MM.1S (cell line): ENCODE data around the gene GTPBP3.

ENCODE experiments used
- DNase-seq: peaks from one replicate; pipeline ENCODE4 v3.0.0-alpha.2; 2015
- H2AFZ ChIP-seq: fragments of 300-600 bp; sonication (generic); 2 replicates; pipeline ENCODE4 v1.6.0; 2016; ENCODE audit warnings: antibody characterized with exemption, low read length
- H3F3A ChIP-seq: fragments of 300-600 bp; sonication (generic); 2 replicates; pipeline ENCODE4 v1.6.1; 2016; ENCODE audit warnings: mild to moderate bottlenecking, antibody characterized with exemption, low read length, moderate library complexity, mixed read lengths; ENCODE audit not compliant: insufficient read depth
- H3K27ac ChIP-seq: fragments of 300-600 bp; sonication (generic); 2 replicates; pipeline ENCODE4 v1.5.1; 2016; ENCODE audit warnings: mild to moderate bottlenecking, low read length
- H3K27me3 ChIP-seq: fragments of 300-600 bp; sonication (generic); replicated peaks from 2 replicates; pipeline ENCODE4 v1.6.0; 2016; ENCODE audit warnings: low read length; ENCODE audit not compliant: insufficient read depth
- H3K36me3 ChIP-seq: fragments of 300-600 bp; sonication (generic); replicated peaks from 2 replicates; pipeline ENCODE4 v1.6.1; 2016; ENCODE audit warnings: mild to moderate bottlenecking, low read length, mixed read lengths; ENCODE audit not compliant: insufficient read depth
- H3K4me1 ChIP-seq: fragments of 300-600 bp; sonication (generic); 2 replicates; pipeline ENCODE4 v1.6.1; 2016; ENCODE audit warnings: low read length, mixed read lengths
- H3K4me2 ChIP-seq: fragments of 300-600 bp; sonication (generic); 2 replicates; pipeline ENCODE4 v1.6.0; 2016; ENCODE audit warnings: low read depth, low read length
- H3K4me3 ChIP-seq: fragments of 300-600 bp; sonication (generic); 2 replicates; pipeline ENCODE4 v1.5.1; 2016; ENCODE audit warnings: low read length, mixed read lengths
- H3K79me2 ChIP-seq: fragments of 300-600 bp; sonication (generic); 2 replicates; pipeline ENCODE4 v1.6.1; 2016; ENCODE audit warnings: mixed run types, low read length, mixed read lengths
- H3K9ac ChIP-seq: fragments of 300-600 bp; sonication (generic); 2 replicates; pipeline ENCODE4 v1.6.1; 2016; ENCODE audit warnings: low read length, mixed read lengths
- H3K9me2 ChIP-seq: fragments of 300-600 bp; sonication (generic); replicated peaks from 2 replicates; pipeline ENCODE4 v1.6.1; 2016; ENCODE audit warnings: mild to moderate bottlenecking, low read length, mixed read lengths; ENCODE audit not compliant: insufficient read depth
- H3K9me3 ChIP-seq: fragments of 300-600 bp; sonication (generic); replicated peaks from 2 replicates; pipeline ENCODE4 v1.6.1; 2016; ENCODE audit warnings: mild to moderate bottlenecking, low read length, mixed read lengths; ENCODE audit not compliant: insufficient read depth
- H4K20me1 ChIP-seq: fragments of 300-600 bp; sonication (generic); 2 replicates; pipeline ENCODE4 v1.6.1; 2016; ENCODE audit warnings: mild to moderate bottlenecking, low read length, moderate library complexity, mixed read lengths; ENCODE audit not compliant: insufficient read depth
- EZH2 ChIP-seq: fragments of 300-600 bp; sonication (generic); optimal IDR thresholded peaks from 2 replicates; pipeline ENCODE3; 2017; ENCODE audit warnings: low read depth, mild to moderate bottlenecking, antibody characterized with exemption, low read length, mixed read lengths
- EZH2phosphoT487 ChIP-seq: fragments of 300-600 bp; sonication (generic); IDR thresholded peaks from 2 replicates; pipeline ENCODE4 v1.6.1; 2018; ENCODE audit warnings: antibody characterized with exemption, low read length
- TF ChIP-seq, protein P1 (sequence below): fragments of 300-600 bp; sonication (generic); IDR thresholded peaks from 2 replicates; pipeline ENCODE4 v1.5.1; 2016; ENCODE audit warnings: antibody characterized with exemption, low read length, mixed read lengths

The GTPBP3 gene

DNA sequence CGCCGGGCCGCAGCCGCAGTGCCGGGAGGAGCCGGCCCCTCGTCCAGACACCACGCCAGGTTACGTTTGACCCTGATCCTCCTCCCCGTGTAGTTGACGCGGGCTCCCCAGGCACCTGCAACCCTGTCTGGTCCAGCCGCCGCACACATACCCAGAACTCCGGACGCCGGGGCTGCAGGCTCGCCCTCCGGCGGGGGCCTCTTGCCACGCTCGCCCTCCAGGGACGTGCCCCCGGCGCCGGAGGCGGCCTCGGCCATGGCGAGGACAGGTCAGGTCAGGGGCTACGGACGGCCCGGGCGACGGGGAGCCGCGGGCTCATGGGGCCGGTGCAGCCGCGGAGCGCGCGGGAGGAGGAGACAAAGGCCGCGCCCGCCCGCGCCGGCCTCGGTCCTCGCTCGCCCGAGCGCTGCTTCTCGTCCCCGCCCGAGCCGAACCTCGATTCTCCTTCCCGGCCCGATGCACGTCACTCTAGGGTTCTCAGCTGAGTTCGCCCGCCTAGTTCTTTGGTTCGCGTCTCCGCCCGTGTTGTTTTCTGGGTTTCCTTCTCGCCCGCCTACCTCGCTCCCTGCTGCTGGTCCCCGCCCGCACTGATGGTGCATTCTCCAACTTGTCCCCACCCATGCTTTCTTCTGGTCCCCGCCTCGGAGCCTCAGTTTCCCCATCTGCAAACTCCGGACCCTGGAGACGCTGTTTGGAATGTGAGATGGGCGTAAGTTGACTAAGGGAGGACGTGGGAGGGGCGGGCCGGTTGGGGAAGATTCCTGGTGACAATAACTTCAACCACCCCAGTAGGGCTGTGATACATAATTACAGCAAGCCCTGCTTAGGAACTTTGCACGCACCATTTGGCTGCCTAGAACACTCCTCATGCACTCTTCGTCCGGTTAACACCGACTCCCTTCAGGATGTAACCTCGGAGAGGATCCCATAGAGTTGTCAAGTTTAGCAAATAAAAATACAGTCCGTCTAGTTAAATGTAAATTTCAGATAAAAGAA lies 2.6 kb upstream of the GTPBP3 start, which contains the start of gene ANO8:
TSS of gene ANO8 (minus strand) at position 442 of the 996 bp plus-strand sequence. CDS start at position 257, 185 bp downstream.
- Histone ChIP-seq H3K27me3 (peaks cover 17% of the 10 kb centered on the region), H3K4me3 (peak within 1 kb of the TSS; percentile 69), H3K4me2 (peak within 1 kb of the TSS; percentile 87), H3K9me2 (no peaks in the 10 kb centered on the region), H3K9me3 (no peaks in the 10 kb centered on the region), H3K4me1 (peaks cover 10% of the 10 kb centered on the region), H2AFZ (peak within 1 kb of the TSS; percentile 83), H3F3A (peaks cover 18% of the 10 kb centered on the region), H3K27ac (no peak within 1 kb of the TSS), H3K9ac (peak within 1 kb of the TSS; percentile 41; the same call in 1 of the 2 replicates), H4K20me1 (no peaks in the 10 kb centered on the region), H3K36me3 (no peaks in the 10 kb centered on the region), H3K79me2 (peaks cover 12% of the 10 kb centered on the region)
- no peak for TF ChIP-seq EZH2phosphoT487
- TF ChIP-seq EZH2, result no peak
- TF ChIP-seq, protein P1, sequence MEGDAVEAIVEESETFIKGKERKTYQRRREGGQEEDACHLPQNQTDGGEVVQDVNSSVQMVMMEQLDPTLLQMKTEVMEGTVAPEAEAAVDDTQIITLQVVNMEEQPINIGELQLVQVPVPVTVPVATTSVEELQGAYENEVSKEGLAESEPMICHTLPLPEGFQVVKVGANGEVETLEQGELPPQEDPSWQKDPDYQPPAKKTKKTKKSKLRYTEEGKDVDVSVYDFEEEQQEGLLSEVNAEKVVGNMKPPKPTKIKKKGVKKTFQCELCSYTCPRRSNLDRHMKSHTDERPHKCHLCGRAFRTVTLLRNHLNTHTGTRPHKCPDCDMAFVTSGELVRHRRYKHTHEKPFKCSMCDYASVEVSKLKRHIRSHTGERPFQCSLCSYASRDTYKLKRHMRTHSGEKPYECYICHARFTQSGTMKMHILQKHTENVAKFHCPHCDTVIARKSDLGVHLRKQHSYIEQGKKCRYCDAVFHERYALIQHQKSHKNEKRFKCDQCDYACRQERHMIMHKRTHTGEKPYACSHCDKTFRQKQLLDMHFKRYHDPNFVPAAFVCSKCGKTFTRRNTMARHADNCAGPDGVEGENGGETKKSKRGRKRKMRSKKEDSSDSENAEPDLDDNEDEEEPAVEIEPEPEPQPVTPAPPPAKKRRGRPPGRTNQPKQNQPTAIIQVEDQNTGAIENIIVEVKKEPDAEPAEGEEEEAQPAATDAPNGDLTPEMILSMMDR, result no peak
- DNase-seq, result peak; percentile 97

DNA sequence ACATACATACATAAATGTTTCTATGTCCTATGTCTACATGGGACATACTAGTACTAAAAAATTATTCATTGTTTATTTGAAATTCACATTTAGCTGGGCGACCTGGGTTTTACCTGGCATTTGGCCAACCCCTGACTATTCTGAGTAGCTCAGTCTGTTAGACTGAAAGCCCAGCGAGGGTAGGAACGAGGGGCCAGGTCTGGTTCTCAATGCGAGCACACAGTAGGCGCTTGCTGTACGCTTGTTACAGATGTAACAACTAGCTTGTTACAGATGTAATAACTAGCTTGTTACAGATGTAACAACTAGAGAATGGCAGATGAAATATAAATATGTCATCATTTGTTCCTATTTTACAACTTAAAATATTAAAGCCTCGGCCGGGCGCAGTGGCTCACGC lies 1.8 kb upstream of the GTPBP3 start:
- peaks cover 8% of the 10 kb centered on the region for H3K27me3 ChIP-seq
- H3F3A ChIP-seq, result peaks cover 18% of the 10 kb centered on the region
- no peak for DNase-seq
- H3K9me3 ChIP-seq, result no peaks in the 10 kb centered on the region
- no peak overlapping the region for H3K4me3 ChIP-seq
- H3K4me2 ChIP-seq, result no peak overlapping the region; the same call in 1 of the 2 replicates
- H2AFZ ChIP-seq, result no peak overlapping the region
- no peaks in the 10 kb centered on the region for H3K36me3 ChIP-seq
- H3K9me2 ChIP-seq, result no peaks in the 10 kb centered on the region
- H3K4me1 ChIP-seq, result peaks cover 10% of the 10 kb centered on the region
- TF ChIP-seq EZH2phosphoT487, result no peak
- TF ChIP-seq, protein P1, result no peak
- H4K20me1 ChIP-seq, result no peaks in the 10 kb centered on the region
- H3K9ac ChIP-seq, result no peak overlapping the region
- H3K79me2 ChIP-seq, result peaks cover 12% of the 10 kb centered on the region
- no peak overlapping the region for H3K27ac ChIP-seq

DNA sequence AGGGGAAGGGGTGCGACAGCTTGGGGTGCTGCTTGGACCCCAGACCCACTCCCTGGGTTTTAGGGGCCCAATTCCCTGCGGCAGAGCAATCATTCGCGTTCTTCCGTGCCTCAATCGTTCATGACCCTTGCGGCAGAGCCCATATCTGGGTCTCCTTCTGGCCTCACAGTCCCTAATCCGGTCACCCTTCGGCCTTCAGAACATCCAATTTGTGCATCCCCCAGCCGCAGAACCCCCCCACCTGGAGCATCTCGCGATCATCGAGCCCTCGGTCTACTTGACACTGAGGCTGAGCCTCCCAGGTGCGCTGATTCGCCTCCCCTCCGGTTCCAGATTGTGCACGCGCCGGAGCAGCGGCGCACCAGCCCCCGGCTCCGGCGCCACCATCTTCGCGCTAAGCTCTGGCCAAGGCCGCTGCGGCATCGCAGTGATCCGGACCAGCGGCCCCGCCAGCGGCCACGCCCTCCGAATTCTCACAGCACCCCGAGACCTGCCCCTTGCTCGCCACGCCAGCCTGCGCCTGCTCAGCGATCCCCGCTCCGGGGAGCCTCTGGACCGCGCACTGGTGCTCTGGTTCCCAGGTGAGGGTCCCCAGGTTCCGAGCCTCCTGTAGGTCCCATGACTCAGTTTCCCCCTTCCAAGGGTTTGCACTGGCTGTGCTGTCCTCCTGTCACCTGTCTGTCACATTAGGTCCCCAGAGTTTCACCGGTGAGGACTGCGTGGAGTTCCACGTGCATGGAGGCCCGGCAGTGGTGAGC lies 501 bp downstream of the GTPBP3 start:
- DNase-seq, result peak; percentile 69
- no peaks in the 10 kb centered on the region for H3K36me3 ChIP-seq
- H3K27me3 ChIP-seq, result no peaks in the 10 kb centered on the region
- TF ChIP-seq, protein P1, result no peak
- TF ChIP-seq EZH2 (no peak), EZH2phosphoT487 (no peak)
- H2AFZ ChIP-seq, result peak overlapping the region; percentile 77
- peaks cover 12% of the 10 kb centered on the region for H3K79me2 ChIP-seq
- peaks cover 18% of the 10 kb centered on the region for H3F3A ChIP-seq
- H3K4me1 ChIP-seq, result peaks cover 10% of the 10 kb centered on the region
- no peaks in the 10 kb centered on the region for H3K9me3 ChIP-seq
- no peaks in the 10 kb centered on the region for H3K9me2 ChIP-seq
- H3K4me2 ChIP-seq, result peak overlapping the region; percentile 97
- peak overlapping the region; percentile 83 for H3K4me3 ChIP-seq
- H4K20me1 ChIP-seq, result no peaks in the 10 kb centered on the region
- peak overlapping the region; percentile 84 for H3K9ac ChIP-seq
- peak overlapping the region; percentile 39; the same call in 1 of the 2 replicates for H3K27ac ChIP-seq
